Cardiac muscle cell (in vitro differentiated cells and primary cell): ENCODE data around the gene OVCA2. TPM values are rescaled to one million over a fixed set of nuclear protein-coding genes. Genes with fewer than 3 reads are reported as not detected.

ENCODE experiments used
- DNase-seq, 2 donors: peaks; one replicate each; pipeline versions ENCODE4 v3.0.0 to v3.0.0-alpha.2; 2010 to 2017; ENCODE audit warnings: low read depth in 1 of 2, low spot score in 1 of 2
- H3K27ac ChIP-seq: fragments of 200-600 bp; sonication (generic); 2 replicates; pipeline ENCODE4 v1.5.1; 2016
- H3K27me3 ChIP-seq: fragments of 200-600 bp; sonication (generic); 2 replicates; pipeline ENCODE4 v1.6.0; 2016; ENCODE audit warnings: control low read depth
- H3K36me3 ChIP-seq: fragments of 200-600 bp; sonication (generic); 2 replicates; pipeline ENCODE4 v1.5.1; 2016; ENCODE audit warnings: control low read depth
- H3K4me1 ChIP-seq: fragments of 200-600 bp; sonication (generic); 2 replicates; pipeline ENCODE4 v1.8.1; 2017; ENCODE audit warnings: low read depth, mild to moderate bottlenecking, mixed run types
- H3K4me3 ChIP-seq: fragments of 200-600 bp; sonication (generic); 2 replicates; pipeline ENCODE4 v1.5.1; 2016; ENCODE audit warnings: mild to moderate bottlenecking
- H3K9me3 ChIP-seq: fragments of 200-600 bp; sonication (generic); 2 replicates; pipeline ENCODE4 v1.5.1; 2017; ENCODE audit warnings: low read depth, mild to moderate bottlenecking, control low read depth
- CTCF ChIP-seq: IDR thresholded peaks from 2 replicates; pipeline ENCODE4 v1.5.1; 2012; ENCODE audit warnings: low read depth, mild to moderate bottlenecking, low read length
- polyA plus RNA-seq: library from polyadenylated mRNA; unstranded; fragments of >200 nt; fragmentation: Nextera tagmentation; extraction: Ambion mirVana; gene quantifications from 2 replicates; pipeline ENCODE4 v1.2.1, GENCODE V29; 2016
- total RNA-seq: library from RNA; depleted of rRNA; stranded (reverse); fragments of >200 nt; gene quantifications from 2 replicates; pipeline ENCODE4 v1.2.3, GENCODE V29; 2016

The OVCA2 gene
- total and polyA plus RNA-seq, 2 experiments from 2014 or later: 36.8 to 40.6 TPM

GRCh38 chr17:1995907-1996799, 45.7 kb upstream of the OVCA2 start:
- Histone ChIP-seq H3K9me3 (no peaks in the 10 kb centered on the region), H3K4me1 (peaks cover 55% of the 10 kb centered on the region), H3K27me3 (no peaks in the 10 kb centered on the region), H3K4me3 (no peak overlapping the region), H3K36me3 (no peaks in the 10 kb centered on the region), H3K27ac (peak overlapping the region; percentile 75)
- TF ChIP-seq CTCF: no peak
- no peak for DNase-seq

- Histone ChIP-seq H3K9me3 (no peaks in the 10 kb centered on the region), H3K4me3 (no peak overlapping the region), H3K36me3 (no peaks in the 10 kb centered on the region), H3K27me3 (no peaks in the 10 kb centered on the region), H3K27ac (peak overlapping the region; percentile 75), H3K4me1 (peaks cover 59% of the 10 kb centered on the region)
- DNase-seq: no peak
- no peak for TF ChIP-seq CTCF
Measured at GRCh38 chr17:1996800-1997288, 45.0 kb upstream of the OVCA2 start.

- H3K4me3 ChIP-seq: no peak overlapping the region
- peak overlapping the region; percentile 75 for H3K27ac ChIP-seq
- no peaks in the 10 kb centered on the region for H3K27me3 ChIP-seq
- DNase-seq: peak in 1 of 2 donors; percentile 42
- no peaks in the 10 kb centered on the region for H3K9me3 ChIP-seq
- no peaks in the 10 kb centered on the region for H3K36me3 ChIP-seq
- H3K4me1 ChIP-seq: peaks cover 60% of the 10 kb centered on the region
- TF ChIP-seq CTCF: no peak
Measured at GRCh38 chr17:1997289-1997926, 44.4 kb upstream of the OVCA2 start.

GRCh38 chr17:1997927-1998742, 43.7 kb upstream of the OVCA2 start:
- Histone ChIP-seq H3K4me3 (no peak overlapping the region), H3K36me3 (no peaks in the 10 kb centered on the region), H3K27ac (peak overlapping the region; percentile 75), H3K4me1 (peaks cover 60% of the 10 kb centered on the region), H3K9me3 (no peaks in the 10 kb centered on the region), H3K27me3 (no peaks in the 10 kb centered on the region)
- TF ChIP-seq CTCF: no peak
- DNase-seq: no peak

- Histone ChIP-seq H3K4me1 (peaks cover 63% of the 10 kb centered on the region), H3K9me3 (no peaks in the 10 kb centered on the region), H3K36me3 (no peaks in the 10 kb centered on the region), H3K27me3 (no peaks in the 10 kb centered on the region), H3K4me3 (no peak overlapping the region), H3K27ac (peak overlapping the region; percentile 98)
- no peak for TF ChIP-seq CTCF
- DNase-seq: peak; percentile 33 to 86
Measured at GRCh38 chr17:1999557-2000251, 42.1 kb upstream of the OVCA2 start.
